ENCODE measurements around the gene UQCC2.

DNA sequence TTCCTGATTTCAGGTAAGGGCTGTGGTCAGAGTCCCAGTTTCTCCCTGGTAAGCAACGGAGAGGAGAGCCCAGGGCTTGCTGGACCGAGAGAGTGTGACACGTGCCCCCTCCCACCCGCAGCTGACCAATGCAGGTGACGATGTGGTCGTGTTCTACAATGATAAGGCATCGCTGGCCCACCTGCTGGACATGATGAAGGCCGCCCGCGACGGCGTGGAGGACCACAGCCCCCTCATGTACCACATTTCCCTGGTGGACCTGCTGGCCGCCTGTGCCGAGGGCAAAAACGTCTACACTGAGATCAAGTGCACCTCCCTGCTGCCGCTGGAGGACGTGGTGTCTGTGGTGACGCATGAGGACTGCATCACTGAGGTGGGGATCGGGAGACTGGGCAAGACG lies 31.7 kb downstream of the UQCC2 start:
- TF ChIP-seq, protein P1, sequence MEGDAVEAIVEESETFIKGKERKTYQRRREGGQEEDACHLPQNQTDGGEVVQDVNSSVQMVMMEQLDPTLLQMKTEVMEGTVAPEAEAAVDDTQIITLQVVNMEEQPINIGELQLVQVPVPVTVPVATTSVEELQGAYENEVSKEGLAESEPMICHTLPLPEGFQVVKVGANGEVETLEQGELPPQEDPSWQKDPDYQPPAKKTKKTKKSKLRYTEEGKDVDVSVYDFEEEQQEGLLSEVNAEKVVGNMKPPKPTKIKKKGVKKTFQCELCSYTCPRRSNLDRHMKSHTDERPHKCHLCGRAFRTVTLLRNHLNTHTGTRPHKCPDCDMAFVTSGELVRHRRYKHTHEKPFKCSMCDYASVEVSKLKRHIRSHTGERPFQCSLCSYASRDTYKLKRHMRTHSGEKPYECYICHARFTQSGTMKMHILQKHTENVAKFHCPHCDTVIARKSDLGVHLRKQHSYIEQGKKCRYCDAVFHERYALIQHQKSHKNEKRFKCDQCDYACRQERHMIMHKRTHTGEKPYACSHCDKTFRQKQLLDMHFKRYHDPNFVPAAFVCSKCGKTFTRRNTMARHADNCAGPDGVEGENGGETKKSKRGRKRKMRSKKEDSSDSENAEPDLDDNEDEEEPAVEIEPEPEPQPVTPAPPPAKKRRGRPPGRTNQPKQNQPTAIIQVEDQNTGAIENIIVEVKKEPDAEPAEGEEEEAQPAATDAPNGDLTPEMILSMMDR (IDR thresholded peaks at IDR 0.05): no peak
- no peak for TF ChIP-seq POLR2A (IDR thresholded peaks at IDR 0.05)
